ENCODE data around the gene POU2F1.

POU2F1 gene

GRCh38 chr1:167194182-167194581 lies 26.5 kb upstream of the POU2F1 start:
- no peak for TF ChIP-seq CTCF (IDR thresholded peaks at IDR 0.05; ENCODE audit: borderline replicate concordance, control extremely low read depth, extremely low read depth, insufficient read depth, missing control alignments)
- no peak for DNase-seq (ENCODE audit: low spot score)
- in situ Hi-C loops (cut with MboI; ENCODE audit: low sequenced_read_pairs, unreplicated experiment): no loop called here

- no peak for TF ChIP-seq CTCF (IDR thresholded peaks at IDR 0.05; ENCODE audit: borderline replicate concordance, control extremely low read depth, extremely low read depth, insufficient read depth, missing control alignments)
- no peak for DNase-seq (ENCODE audit: low spot score)
- in situ Hi-C loops (cut with MboI; ENCODE audit: low sequenced_read_pairs, unreplicated experiment): no loop called here
Observed at GRCh38 chr1:167196166-167196565, 24.5 kb upstream of the POU2F1 start.

GRCh38 chr1:167197236-167197635 lies 23.4 kb upstream of the POU2F1 start:
- TF ChIP-seq CTCF (IDR thresholded peaks at IDR 0.05; ENCODE audit: borderline replicate concordance, control extremely low read depth, extremely low read depth, insufficient read depth, missing control alignments): no peak
- in situ Hi-C loops (cut with MboI; ENCODE audit: low sequenced_read_pairs, unreplicated experiment): no loop called here
- DNase-seq (ENCODE audit: low spot score): no peak

- in situ Hi-C loops (cut with MboI; ENCODE audit: low sequenced_read_pairs, unreplicated experiment): no loop called here
- no peak for DNase-seq (ENCODE audit: low spot score)
- no peak for TF ChIP-seq CTCF (IDR thresholded peaks at IDR 0.05; ENCODE audit: borderline replicate concordance, control extremely low read depth, extremely low read depth, insufficient read depth, missing control alignments)
Observed at GRCh38 chr1:167197692-167198091, 23.0 kb upstream of the POU2F1 start.

- in situ Hi-C loops (cut with MboI; ENCODE audit: low sequenced_read_pairs, unreplicated experiment): no loop called here
- DNase-seq (ENCODE audit: low spot score): no peak
- no peak for TF ChIP-seq CTCF (IDR thresholded peaks at IDR 0.05; ENCODE audit: borderline replicate concordance, control extremely low read depth, extremely low read depth, insufficient read depth, missing control alignments)
Observed at GRCh38 chr1:167198518-167199133, 22.1 kb upstream of the POU2F1 start.

- no peak for TF ChIP-seq CTCF (IDR thresholded peaks at IDR 0.05; ENCODE audit: borderline replicate concordance, control extremely low read depth, extremely low read depth, insufficient read depth, missing control alignments)
- in situ Hi-C loops (cut with MboI; ENCODE audit: low sequenced_read_pairs, unreplicated experiment): no loop called here
- DNase-seq (ENCODE audit: low spot score): no peak
Observed at GRCh38 chr1:167199656-167200055, 21.0 kb upstream of the POU2F1 start.
